HG02763 (cell line): ENCODE data around the gene MICAL3.

ENCODE experiments used
- ATAC-seq: cut with Tn5 transposase; IDR thresholded peaks from one replicate; pipeline ENCODE4 v1.9.1; 2021; ENCODE audit warnings: mild to moderate bottlenecking, moderate library complexity; ENCODE audit not compliant: unreplicated experiment

The MICAL3 gene

DNA sequence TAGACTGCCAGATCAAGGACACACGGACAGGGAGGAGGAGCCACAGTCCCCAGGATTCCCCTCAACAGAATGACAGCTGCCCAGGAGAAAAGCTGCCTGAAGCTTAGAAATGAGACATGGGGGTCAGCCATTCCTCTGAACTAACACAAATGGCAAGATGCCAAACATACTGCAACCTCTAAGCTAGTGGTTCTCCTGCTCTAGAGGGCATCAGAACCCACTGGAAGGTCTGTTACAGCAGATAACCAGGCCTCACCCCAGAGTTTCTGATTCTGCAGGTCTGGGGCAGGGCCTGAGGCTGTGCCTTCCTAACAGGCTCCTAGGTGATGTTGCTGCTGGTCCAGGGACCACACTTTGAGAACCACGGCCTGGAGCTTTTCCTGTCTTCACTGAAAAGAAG is 221.5 kb downstream of the MICAL3 start:
- ATAC-seq, result no peak

DNA sequence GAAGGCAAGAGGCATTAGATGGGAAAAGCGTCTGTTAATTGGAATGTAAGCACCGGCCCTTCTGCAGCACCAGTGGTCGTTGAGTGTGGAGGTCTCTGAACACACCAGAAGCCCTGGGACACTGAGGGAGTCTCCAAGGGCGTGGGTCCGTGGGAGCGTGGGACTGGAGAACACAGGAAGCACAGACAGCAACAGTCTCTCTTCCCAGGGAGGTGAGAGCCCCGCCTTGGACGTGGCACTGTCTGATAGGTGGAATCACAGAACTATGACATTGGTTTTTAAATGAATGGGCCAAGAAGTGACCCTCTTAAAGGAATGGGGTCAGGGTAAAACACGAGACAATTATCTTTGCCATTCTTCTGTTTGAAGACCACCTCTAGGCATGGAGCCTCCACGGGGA is 221.9 kb downstream of the MICAL3 start:
- ATAC-seq, result no peak

DNA sequence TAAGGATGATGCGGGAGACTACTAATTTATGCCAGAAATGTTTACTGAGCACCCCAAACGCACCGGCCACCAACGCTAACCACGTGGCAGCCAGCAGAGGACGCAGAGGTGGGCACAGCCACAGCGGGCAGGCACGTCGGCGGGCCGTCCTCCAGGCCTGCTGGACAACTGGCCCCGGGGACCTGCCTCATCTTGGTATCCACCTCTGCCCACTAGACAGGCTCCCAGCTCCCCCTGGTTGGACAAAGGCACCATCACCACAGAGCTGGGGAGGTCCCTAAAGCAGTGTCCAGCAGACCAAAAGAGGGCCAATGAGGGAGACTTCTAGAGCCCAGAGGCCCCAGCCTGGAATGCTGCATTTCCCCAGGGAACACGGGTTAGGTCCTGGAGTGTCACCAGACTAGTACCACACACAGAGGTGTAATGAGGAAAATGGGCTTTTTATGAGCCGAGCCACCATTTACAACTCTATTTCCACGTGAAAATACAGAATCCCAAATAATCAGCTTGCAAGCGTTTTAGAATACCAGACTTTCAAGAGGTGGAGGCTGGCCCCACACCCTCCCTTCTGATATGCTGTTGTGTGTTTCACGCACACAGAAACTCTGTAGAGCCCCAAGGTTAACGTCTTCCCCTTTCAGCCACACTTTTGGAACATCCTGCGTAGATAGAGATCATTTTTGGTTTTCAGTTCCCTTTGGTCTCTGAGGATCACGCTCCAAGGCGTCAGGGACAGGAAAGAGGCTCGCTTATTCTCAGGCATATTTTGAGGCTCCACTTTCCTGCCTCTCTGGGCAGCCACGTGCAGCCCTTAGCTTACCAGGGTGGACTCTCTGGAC is 226.4 kb downstream of the MICAL3 start:
- peak; percentile 49 for ATAC-seq

DNA sequence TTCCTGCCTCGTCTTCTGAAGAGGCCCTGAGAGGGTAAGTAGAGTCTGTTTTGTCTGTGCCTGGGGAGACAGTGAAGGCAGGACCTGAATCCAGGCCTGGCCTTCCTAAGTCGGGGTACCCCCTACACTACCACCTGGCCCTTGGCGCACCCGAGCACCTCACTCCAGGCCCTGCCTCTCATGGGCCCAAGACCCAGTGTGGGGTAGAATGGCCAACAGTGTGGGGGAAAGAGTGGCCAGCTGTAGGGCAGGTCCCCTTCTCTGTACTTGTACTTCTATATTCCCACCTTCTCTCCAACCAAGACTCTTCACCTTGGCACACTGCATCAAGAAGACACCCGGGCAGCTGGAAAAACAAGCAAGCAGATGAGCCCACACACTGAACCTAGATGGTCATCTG is 227.7 kb downstream of the MICAL3 start:
- ATAC-seq, result no peak

DNA sequence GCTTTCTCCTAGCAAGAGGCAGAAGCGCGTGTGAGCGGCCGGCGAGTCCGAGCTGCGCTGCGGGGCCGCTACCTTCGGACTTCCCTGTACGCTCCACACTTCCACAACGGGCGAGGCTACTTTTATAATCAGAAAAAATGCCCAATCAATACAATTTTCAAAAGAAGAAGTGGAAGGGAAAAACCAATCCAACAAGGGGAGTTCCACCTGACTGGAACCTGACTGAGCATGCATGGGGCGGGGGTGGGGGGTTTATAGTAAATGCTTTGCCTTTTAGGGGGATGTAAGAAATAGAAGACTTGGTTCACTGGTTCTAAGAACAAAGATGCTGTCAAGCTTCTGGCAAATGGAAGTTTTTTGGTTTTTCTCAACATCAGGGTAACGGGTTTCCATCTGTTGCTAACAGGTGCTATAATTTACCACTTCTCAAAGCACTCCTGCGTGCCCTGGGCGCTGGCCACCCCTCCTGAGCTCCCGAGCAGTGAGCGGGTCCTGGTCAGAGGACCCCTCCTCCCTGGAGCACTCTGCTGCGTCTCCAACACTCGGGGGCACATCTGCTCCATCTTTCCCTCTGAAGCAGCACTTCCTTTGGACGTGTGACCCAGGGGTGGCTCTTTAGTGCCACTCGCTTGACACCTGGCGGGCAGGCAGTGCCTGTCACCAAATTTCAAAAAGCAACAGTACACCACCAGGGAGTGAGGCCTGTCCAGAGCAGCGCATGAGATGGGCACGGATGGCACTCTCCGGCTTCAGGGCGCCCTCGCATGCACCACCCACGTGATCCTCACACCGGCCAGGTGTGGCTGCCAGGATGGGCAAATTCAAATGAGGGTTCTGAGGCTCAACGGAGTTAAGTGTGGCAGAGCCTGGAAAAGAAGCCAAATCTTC is 228.5 kb downstream of the MICAL3 start:
- no peak for ATAC-seq

DNA sequence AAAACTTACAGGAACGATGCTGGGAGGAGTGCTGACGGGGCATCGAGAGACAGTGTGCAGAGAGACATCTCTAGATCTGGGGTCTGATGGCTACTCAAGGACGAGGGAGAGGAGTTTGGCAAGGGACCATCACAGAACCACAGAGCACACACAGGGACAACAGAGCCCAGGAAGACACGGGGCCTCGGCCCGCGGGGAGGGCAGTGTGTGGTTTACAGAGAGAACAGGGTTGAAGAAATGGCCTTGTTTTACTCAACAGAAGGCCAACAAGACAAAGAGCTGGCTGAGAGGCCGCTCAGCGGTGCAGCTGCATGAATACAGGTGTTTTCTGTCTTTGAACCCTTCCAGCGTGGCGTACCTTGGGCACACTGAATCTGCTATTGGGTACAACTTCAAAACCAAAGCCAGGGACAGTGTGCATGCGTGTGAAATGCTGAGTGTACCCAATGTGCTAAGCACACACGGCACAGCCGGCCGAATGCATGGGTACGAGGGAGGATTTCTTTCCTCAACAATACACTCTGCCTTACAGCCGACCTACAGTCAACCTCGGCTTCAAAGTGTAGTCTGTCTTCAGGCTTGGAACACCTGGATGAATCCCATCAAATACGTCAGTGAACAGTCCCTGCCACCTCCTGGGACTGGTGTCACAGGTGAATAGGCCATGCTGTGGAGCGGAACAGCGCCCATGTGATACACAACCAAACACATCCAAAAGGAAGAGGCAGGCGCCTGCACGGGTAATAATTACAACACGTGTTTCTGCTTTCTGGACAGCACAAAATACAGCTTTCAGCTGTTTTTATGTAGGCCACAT is 229.4 kb downstream of the MICAL3 start:
- no peak for ATAC-seq

GRCh38 chr22:17792854-17793434 is 231.4 kb downstream of the MICAL3 start:
- ATAC-seq, result no peak

GRCh38 chr22:17792299-17792698 is 232.1 kb downstream of the MICAL3 start:
- ATAC-seq, result no peak

GRCh38 chr22:17791196-17791595 is 233.2 kb downstream of the MICAL3 start:
- ATAC-seq, result no peak

GRCh38 chr22:17789379-17790200 is 234.8 kb downstream of the MICAL3 start:
- no peak for ATAC-seq

DNA sequence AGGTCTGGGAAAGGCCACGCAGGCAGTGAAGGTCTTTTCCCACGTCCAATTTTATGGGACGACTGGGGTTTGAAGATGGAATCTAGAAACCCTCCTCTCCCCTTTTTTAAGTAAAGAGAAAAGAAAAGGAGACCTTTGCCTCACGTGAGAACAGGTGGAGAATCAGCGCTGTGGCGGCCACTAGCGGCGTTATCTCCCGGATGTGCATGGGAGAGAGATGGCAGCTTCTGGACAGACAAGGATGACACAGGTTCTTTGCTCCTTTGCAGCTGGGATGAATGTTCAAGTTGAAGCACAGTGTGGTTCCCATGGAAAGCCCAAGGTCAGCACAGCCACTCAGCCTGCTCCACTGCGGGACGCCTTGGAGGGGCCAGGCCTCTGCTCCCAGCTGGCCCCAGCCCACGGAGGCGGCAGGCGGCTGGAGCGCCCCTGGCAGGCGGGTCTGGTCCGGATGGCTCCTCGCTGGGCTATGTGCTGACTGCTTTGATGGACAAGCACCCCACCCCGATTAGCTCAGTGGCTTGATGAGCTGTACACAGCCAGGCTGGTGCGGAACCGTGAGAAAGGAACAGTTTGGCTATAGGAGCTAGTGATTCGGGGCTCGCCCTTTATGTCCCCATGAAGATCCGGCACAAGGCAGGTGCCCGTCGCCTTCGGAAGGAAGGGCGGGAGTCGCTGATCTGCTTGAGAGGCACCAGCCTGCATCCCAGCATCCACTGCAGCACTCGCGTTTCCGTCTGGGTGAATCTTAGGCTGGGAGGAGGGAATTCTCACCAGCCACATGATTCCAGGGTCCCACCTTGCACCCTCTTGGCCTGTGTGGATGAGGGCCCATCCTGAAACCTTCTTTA is 235.6 kb downstream of the MICAL3 start:
- ATAC-seq, result no peak

DNA sequence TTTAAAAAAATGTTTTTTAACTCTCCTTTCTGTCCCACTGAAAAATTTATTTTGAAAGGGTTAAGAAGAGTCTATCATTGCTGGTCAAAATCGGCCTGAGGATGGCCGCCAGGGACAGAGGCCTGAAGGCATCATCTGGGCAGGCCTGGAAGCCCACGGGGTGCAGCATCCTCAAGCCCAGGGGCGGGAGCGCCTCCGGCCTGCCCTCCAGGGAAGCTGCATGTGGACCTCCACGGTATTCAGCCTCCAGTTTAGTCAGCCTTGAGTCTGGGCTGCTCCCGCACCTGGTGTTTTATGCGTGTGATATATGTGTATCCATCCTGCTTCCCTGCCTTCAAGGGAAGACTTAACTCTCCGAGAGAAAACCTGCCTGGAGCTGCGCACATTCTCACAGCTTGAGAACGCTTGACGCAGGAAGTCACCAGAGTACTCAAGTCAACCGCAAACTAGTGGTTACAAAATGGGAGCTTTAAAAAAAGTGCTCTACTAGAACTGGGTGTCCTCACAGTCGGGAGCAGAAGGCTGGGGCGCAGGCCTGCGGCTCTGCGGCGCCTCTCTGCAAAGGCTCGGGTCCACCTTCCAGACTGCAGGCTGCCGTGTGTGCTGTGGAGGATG is 236.5 kb downstream of the MICAL3 start:
- no peak for ATAC-seq

DNA sequence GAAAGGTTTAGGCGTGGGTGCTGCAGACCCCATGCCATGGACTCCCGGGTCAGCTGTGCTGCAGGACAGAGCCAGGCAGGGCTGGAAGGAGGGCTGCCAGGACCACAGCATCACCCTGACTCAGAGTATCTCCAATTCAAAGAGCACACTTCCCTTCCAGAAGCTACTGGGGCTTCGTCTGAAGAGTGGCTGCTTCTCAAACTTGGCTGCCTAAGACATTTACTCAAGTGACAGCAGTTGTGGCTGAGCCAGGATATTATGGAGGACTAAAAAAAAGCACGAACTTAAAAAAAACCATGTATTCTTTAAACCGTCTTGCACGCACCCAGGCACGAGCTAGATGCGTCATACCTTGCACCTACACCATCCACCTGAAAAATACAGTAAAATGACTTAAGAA is 237.1 kb downstream of the MICAL3 start:
- no peak for ATAC-seq

GRCh38 chr22:17786435-17787161 is 237.8 kb downstream of the MICAL3 start:
- ATAC-seq, result no peak

DNA sequence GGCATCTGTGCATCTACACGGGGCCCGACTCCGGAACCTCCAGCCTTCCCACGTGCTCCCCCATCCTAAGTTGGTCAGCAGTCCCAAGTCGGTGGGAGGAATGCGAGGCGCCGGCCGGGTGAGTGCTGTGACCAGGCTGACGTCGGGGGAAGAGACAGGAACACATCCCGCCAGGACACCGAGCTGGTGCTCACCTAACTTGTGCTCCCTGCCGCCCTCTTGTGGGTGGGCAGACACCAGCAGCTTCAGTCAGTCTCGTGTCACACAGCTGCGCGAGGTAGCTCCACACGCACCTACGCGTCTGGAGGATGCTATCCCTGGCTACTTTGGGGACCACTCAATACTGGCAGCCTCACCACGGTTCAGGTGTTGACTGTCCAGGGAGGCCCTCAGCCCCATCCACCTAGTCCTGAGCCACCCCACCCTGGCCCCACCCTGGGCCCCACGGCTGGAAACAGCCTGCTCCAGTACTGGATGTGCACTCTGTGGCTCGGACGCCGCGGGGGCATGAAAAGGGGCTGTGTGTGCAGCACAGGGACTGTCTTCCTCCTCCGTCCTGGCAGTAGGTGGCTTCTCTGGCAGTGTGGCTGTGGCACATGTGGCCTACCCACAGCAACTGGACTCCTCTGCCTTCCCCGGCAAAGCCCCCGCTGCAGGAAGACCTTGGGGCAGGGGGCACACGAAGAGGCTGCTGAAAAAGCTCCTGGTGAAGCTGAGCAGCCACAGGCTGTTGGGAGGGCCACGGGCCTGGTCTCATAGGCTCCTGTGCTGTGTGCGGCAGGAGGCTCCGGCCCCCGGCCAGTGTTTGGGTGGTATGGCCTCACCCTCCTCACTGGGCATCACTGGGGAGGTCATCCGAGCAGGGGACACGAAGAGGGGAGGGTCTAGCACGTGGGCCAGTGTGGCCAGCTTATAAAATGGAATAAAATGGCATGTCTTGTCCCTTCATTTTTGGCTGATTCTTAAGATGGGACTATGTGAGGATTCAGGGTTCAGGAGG is 238.9 kb downstream of the MICAL3 start:
- ATAC-seq, result no peak

- no peak for ATAC-seq
These were observed 239.6 kb downstream of the MICAL3 start for GRCh38 chr22:17784776-17785175.
